ENCODE data around the gene HDAC4. TPM values are rescaled to one million over a fixed set of nuclear protein-coding genes. Genes with fewer than 3 reads are reported as not detected.

The HDAC4 gene
- total and polyA plus RNA-seq, 2 of the 4 experiments (the other 2 are of a cell fraction), result 4.1 to 7.2 TPM

GRCh38 chr2:239436076-239436475 is 35.3 kb upstream of the HDAC4 start:
- no peak for TF ChIP-seq RFX5 (IDR thresholded peaks at IDR 0.05; ENCODE audit: low read depth, low read length)
- no peak for TF ChIP-seq CHD1 (IDR thresholded peaks at IDR 0.05; ENCODE audit: low read depth, low read length)
- TF ChIP-seq USF2 (IDR thresholded peaks at IDR 0.05; ENCODE audit: low read depth, low read length), result no peak
- Histone ChIP-seq H3K4me3 (ENCODE audit: insufficient read depth, low read depth, low read length) (no peak overlapping the region), H3K14ac (replicated peaks; ENCODE audit: low read depth, low read length) (no peak overlapping the region), H2AK9ac (replicated peaks; ENCODE audit: low read depth, low read length, poor library complexity) (no peak overlapping the region), H3K9ac (ENCODE audit: low read depth, low read length) (no peak overlapping the region), H2AK5ac (ENCODE audit: low read depth, low read length) (no peak overlapping the region), H3K9me1 (ENCODE audit: insufficient read depth, low read length) (no peaks in the 10 kb centered on the region), H4K5ac (ENCODE audit: low read depth, low read length) (no peak overlapping the region), H3K27me3 (ENCODE audit: control insufficient read depth, insufficient read depth, low read length) (peaks cover 14% of the 10 kb centered on the region), H3K18ac (ENCODE audit: low read depth, low read length) (no peak overlapping the region), H3K9me3 (ENCODE audit: control insufficient read depth, insufficient read depth, low read length) (peaks cover 2% of the 10 kb centered on the region; the same call in 1 of the 2 replicates), H2AFZ (replicated peaks; ENCODE audit: low read length, poor library complexity) (no peak overlapping the region), H3K4ac (ENCODE audit: low read depth, low read length) (no peak overlapping the region), H4K20me1 (ENCODE audit: insufficient read depth, low read length) (no peaks in the 10 kb centered on the region), H4K91ac (ENCODE audit: insufficient read depth, low read depth, low read length) (no peak overlapping the region), H3K4me1 (ENCODE audit: control insufficient read depth, insufficient read depth, low read length) (no peaks in the 10 kb centered on the region), H3K79me1 (ENCODE audit: low read depth in 1 of 2, low read length in 2 of 2) (no peaks in the 10 kb centered on the region), H2BK15ac (ENCODE audit: low read depth, low read length) (no peak overlapping the region), H3K4me2 (ENCODE audit: low read depth, low read length) (no peak overlapping the region), H2BK5ac (ENCODE audit: low read depth, low read length, poor library complexity, severe bottlenecking) (no peak overlapping the region), H4K8ac (ENCODE audit: low read depth in 2 of 2, low read length in 2 of 2) (no peak overlapping the region), H3K56ac (ENCODE audit: extremely low read depth, insufficient read depth, low read length) (no peak overlapping the region), H3K27ac (ENCODE audit: insufficient read depth, low read length) (no peak overlapping the region), H2BK120ac (ENCODE audit: low read depth, low read length) (no peak overlapping the region), H3K23ac (ENCODE audit: low read depth, low read length) (no peak overlapping the region), H3K36me3 (ENCODE audit: control insufficient read depth, insufficient read depth, low read length) (no peaks in the 10 kb centered on the region), H2BK20ac (ENCODE audit: low read depth, low read length) (no peak overlapping the region)
- no TSS peak for BruUV-seq (replicated peaks)
- dilution Hi-C loops (cut with HindIII; ENCODE audit: low sequenced_read_pairs, unreplicated experiment), result no loop called here
- 60% methylated on average over 1 of the region's 5 CpGs; no CpG with 5 or more reads in 1 of the 2 experiments for WGBS, 2 experiments (ENCODE audit: extremely low coverage in 2 of 2, insufficient read length in 1 of 2)
- POLR2A ChIA-PET (ENCODE audit: unreplicated experiment), result no interaction called here
- CTCF ChIA-PET, result no interaction called here
- no peak for ATAC-seq (ENCODE audit: low read depth)
- in situ Hi-C loops (cut with MboI; ENCODE audit: low sequenced_read_pairs), result no loop called here
- no peak for DNase-seq
- intact Hi-C loops (cut with micrococcal nuclease), result no loop called here

Measured in IMR-90 (cell line).